Peyer's patch (tissue), 4 donors: ENCODE data around the gene DCLK1.

Experiments
- POLR2A ChIP-seq, 2 donors: fragments of 450-650 bp; IDR thresholded peaks; one replicate each; pipeline ENCODE4 v1.5.1; 2017; ENCODE audit warnings: antibody characterized with exemption in 2 of 2, mild to moderate bottlenecking in 2 of 2, moderate library complexity in 2 of 2
- TF ChIP-seq, protein P1 (sequence below), 6 experiments: fragments of 450-650 bp in 4 of 6; fragments of 200-600 bp in 2 of 6; sonication (generic) in 1 of 6; IDR thresholded peaks; one replicate each; pipeline ENCODE4 v1.5.1; 2017 to 2019; ENCODE audit warnings: antibody characterized with exemption in 6 of 6, mild to moderate bottlenecking in 3 of 6, moderate library complexity in 1 of 6

DNA sequence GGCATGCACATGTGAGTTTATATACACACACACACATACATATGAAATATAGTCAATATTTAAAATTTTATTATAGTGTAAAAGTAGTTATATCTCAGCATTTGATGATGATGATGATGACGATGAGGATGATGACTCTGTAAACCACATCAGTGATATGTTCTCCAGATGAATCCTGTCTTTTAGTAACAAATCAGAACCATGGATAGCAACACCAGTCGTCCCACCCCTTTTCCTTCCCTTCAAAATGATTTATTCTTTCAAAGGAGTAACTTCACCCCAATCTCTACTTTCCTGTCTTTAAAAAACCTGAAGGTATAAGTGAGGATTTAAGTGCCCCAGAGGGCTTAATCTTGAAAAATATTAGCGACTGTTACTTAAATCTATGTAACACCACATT lies 74.1 kb downstream of the DCLK1 start:
- TF ChIP-seq, protein P1, sequence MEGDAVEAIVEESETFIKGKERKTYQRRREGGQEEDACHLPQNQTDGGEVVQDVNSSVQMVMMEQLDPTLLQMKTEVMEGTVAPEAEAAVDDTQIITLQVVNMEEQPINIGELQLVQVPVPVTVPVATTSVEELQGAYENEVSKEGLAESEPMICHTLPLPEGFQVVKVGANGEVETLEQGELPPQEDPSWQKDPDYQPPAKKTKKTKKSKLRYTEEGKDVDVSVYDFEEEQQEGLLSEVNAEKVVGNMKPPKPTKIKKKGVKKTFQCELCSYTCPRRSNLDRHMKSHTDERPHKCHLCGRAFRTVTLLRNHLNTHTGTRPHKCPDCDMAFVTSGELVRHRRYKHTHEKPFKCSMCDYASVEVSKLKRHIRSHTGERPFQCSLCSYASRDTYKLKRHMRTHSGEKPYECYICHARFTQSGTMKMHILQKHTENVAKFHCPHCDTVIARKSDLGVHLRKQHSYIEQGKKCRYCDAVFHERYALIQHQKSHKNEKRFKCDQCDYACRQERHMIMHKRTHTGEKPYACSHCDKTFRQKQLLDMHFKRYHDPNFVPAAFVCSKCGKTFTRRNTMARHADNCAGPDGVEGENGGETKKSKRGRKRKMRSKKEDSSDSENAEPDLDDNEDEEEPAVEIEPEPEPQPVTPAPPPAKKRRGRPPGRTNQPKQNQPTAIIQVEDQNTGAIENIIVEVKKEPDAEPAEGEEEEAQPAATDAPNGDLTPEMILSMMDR (IDR thresholded peaks at IDR 0.05), result no peak
- TF ChIP-seq POLR2A (IDR thresholded peaks at IDR 0.05), result no peak
